Activated T-helper 9 cell treated with anti-CD3 and anti-CD28 coated beads, Interleukin-2, amount 50 U/mL, for 16 hours (primary cell): ENCODE results near the gene APBA2.

ENCODE experiments used
- DNase-seq: peaks from one replicate; pipeline ENCODE4 v3.0.0-alpha.2; 2020; ENCODE audit warnings: low read depth

APBA2 gene

DNA sequence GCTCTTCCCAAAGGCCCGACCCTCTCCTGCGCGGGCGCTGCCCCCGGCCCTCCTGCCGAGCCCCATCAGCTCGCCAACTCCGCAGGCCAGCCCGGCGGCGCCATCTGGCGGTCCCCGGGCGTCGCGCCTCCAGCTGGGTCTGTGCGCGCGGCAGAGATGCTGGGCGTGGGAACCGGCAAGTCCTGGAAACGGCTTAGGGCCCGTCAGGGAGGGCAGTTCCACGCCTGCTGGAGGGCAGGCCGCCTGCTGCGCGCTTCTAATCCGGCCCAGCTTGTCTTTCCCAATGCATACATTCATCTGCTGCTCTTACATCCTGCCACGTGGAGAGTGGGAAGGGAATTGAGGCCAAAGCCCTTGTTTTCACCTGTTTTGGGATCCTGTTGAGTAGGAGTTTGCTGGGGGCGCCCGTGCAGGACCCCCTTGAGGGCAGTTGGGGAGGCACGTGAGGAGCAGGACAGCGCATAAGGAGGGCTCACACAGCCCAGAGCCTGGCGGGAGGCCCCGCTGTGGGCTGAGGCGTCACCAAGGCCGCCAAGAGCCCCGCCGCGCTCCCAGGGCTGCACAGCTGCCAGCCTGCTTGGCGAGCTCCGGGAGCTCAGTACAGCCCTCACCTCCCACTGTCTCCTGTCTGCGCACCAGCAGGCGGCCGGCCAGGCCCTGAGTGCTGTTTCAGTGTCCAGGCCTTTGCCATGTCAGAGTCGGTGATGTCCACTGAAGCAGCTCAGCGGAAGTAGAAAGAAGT is 218.2 kb downstream of the APBA2 start:
- DNase-seq: peak; percentile 37

DNA sequence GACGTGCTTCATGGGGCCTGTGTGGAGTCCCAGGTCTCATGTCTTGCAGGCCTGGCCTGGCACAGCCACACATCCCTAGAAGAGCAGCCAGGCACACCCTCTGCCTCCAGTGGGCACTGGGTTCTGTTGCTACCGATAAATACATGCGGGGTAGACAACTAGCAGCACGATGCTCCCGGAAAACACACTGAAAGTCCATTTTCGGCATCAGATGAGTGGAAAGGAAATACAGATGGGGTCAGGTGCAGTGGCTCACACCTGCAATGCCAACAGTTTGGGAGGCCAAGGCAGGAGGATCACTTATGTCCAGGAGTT is 218.7 kb downstream of the APBA2 start:
- DNase-seq: no peak

DNA sequence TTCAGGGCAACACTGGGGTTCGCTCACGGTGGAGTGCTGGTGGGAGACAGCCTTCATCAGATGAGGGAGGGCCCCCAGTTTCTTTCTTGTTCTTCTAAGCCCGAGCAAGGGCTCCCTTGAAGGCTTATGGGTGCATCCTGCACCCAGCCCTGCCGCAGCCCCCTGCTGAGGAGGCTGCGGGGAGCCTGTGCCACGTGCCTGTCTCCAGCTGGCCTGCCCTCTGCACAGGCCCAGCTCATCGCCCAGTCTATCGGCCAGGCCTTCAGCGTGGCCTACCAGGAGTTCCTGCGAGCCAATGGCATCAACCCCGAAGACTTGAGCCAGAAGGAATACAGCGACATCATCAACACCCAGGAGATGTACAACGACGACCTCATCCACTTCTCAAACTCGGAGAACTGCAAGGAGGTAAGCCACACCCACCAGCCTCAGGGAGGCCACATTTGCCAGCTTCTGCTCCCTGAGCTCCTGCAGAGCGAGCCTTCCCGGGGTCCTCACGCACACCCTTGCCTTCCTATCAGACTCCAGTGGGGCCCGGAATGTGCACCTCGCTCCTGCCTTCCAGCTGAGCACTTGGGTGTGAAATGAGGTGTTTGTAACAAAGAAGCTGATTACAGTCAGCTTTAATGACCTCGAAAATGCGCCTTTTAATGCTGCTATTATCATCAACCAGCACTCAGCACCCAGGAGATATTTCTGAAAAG is 219.5 kb downstream of the APBA2 start:
- no peak for DNase-seq

DNA sequence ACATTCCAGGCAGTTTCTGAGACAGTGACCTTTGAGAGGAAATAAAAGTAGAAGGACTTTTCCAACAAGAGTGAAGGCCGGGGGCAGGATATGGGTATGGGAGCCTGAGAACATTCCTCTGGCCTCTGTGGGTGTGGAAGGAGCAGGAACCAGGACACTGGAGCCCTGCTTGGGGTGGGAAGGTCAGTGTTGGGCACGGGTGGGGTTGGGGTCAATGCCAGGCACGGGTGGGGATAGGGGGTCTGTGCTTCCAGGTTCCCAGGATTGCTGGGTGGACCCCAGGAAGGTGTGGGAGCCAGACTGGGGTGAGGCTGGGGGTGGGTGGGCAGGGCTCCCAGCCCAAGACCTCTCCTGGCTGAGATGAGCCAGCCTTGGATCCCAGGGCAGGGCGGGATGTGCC is 220.3 kb downstream of the APBA2 start:
- no peak for DNase-seq

DNA sequence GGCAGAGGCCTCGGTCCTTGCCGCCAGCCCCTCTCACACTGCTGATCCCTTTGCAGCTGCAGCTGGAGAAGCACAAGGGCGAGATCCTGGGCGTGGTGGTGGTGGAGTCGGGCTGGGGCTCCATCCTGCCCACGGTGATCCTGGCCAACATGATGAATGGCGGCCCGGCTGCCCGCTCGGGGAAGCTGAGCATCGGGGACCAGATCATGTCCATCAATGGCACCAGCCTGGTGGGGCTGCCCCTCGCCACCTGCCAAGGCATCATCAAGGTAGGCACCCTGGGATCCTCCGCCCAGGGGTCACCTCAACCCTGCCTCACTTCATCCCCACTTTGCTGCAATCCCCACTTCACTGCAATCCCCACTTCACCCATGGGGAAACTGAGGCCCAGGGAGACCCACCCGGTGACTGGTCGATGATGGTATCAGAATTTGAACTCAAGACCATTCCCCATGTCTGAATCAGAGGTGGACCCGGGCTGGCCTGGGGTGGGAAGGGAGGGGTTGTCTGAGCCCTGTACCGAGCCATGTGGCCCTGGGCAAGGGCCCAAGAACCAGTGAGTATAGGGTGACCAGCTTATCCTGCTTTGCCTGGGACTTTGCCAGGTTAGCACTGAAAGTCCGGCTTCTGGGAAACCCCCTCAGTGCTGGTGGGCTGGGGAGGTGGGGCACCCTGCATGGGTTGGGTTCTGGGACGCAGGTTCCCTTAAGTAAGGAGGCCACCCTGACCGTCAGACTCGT is 220.9 kb downstream of the APBA2 start:
- no peak for DNase-seq

DNA sequence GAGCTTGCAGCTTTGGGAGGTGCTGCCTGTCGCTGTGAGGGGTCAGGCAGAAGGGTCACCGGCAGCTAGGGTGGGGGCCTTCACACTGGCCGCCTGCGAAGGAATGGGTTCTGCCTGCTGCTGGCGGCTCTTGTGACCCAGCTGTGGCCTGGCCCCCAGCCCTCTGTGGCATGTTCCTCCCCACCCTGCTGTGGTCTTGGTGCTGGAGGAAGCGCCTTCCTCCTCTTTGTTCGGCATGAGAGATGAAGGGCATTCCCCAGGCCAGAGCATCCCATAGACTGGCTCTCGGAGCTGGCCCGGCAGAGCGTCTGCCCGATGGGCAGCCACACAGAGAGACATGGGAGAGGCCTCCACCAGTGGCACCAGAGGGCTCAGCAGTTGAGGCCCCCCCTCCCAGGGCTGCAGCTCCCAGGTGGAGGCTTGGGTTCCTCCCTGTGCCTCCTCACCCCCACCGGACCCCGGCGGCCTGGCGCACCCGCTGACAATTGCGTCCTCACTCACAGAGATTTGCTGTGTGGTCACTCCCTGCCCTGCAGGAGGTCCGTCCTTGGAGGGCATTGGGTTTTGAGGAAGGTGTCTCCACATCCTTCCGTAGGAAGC is 221.6 kb downstream of the APBA2 start:
- no peak for DNase-seq

DNA sequence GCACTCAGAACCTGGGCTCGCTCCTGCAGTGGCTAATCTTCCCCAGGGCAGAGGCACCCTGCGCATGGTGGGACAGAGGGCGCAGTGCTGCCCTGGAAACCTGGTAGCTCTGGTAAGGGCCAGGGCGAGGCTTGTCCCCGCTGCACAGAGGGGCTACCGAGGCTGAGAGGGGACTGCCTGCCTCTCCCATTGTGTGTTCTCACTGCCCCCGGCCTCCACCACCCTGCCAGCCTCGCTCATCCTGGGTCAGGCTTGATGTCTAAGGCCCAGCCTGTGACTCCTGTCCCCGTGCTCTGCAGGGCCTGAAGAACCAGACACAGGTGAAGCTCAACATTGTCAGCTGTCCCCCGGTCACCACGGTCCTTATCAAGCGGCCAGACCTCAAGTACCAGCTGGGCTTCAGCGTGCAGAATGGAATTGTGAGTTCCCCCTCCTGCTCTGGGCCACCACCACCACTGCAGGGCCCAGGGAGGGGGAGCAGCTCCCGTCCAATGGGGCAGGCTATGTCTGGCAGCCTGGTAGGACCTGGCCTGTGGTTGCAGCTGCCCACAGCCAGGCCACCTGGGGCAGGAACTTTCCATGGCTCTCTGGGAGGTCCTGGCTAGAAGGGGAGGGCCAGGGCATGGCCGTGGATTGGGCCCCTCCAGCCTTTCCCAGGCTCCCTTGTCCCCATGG is 222.3 kb downstream of the APBA2 start:
- DNase-seq: no peak

DNA sequence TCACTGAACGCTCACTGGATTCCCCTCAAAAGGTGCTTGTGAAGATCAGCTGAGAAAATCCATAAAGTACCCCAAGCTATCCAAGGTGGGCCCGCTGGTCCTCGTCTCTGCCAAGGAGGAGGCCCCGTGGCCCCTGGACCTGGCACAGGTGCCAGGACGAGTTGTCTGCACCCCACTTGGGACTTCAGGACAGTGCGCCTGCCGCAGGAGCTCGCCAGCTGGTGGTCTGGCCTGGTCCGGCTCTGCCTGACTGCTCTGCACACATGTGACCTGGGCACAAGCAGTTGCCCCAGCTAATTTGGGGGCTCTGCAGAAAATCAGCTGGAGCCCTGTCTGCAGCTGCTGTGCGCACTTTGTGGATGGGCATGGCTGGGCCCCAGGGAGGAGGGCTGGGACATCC is 224.0 kb downstream of the APBA2 start:
- DNase-seq: no peak

DNA sequence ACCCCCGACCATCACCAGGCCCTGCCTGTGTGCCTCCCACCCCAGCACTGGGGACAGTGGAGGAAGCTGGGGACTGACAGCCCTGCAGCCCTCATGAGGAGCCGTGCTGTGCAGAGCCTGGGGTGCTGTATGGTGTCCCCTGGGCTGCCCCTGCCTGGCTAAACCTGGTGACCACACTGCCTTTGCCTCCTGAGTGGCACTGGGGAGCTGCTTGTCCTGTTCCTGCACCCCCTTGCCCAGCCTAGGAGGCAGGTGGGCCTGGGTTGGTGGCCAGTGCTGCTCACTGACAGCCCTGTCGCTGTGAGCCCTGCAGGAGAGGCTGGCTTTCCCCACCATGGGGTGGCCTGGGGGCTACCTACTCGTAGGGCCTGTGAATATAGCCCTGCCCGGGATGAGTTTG is 224.4 kb downstream of the APBA2 start:
- no peak for DNase-seq

DNA sequence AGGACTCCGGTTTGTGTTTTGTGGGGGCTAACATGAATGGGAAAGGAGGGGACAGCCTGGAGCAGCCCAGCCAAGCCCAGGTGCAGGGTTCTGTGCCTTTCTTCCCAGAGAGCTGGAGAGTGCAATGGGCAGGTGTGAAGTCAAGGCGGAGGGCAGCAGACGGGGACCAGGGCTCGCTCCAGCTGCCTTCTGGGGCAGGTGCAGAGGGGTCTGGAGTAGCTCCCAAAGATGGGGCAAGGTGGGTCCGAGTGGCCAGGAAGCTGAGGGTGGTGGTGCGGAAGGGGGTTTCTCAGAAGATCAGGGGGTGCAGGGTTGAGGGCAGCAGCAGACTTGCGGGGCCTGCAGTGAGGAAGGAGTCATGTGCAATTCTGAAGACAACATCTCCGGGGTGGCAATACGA is 225.0 kb downstream of the APBA2 start:
- DNase-seq: no peak

DNA sequence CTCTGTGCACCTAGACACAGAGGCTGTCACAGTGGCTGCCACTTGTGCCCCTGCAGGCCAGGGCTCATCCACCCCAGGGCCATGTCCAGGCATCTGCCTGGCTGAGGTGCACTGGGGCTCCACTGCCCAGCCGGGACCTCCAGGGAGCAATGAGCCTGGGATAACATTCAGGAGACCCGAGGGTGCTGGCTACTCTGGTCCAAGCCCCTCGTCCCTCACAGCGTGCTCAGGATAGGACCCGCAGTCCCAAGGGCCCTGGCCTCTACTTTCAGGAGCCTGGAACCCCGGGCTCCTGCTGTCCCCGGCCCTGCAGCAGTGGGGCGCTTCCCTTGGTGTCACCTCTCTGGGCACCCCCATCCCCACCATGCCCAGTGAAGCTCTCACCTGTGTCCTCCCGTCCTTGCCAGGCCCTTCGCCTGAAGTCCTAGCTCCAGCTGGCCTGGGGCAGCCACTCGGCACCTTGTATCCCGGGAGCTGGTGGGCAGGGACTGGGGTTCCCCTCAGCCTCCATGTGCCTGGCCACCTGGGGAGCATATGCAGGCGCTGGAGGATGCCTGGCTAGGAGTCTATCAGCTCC is 226.0 kb downstream of the APBA2 start:
- no peak for DNase-seq

DNA sequence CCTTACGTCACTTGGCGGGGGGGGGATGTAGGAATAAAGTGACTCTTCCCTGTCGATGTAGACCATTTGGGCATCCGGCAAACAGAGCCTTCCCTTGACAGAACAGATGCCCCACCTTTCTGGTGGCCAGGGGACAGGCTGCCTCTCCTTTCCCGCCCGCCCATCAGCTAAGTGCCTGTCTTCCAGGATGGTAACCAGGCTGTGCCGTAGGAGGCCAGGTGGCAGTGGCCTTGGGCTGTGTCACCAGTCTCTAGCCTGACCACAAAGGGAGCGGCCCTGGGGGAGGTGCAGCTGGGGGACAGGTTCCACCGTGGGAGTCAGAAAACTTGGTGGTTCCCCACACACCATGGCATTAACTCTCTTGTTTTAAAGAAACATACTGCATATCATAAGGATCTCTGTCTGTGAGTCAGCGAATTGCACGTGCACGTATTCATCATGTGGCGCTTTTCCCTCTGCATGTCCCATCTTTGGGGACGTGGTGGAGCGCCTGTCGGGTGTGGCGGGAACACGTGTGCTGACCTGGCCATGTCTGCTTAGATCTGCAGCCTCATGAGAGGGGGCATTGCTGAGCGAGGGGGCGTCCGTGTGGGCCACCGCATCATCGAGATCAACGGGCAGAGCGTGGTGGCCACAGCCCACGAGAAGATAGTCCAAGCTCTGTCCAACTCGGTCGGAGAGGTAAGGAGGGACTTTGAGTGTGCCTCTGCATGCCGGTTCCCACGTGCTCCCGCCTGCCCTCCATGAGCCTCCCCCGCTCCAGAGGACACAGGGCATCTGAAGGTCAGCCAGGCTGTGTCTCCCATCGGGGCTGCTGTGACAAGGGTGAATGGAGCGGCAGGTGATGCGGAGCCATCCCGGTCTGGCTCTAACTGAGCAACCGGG is 227.8 kb downstream of the APBA2 start:
- DNase-seq: no peak

DNA sequence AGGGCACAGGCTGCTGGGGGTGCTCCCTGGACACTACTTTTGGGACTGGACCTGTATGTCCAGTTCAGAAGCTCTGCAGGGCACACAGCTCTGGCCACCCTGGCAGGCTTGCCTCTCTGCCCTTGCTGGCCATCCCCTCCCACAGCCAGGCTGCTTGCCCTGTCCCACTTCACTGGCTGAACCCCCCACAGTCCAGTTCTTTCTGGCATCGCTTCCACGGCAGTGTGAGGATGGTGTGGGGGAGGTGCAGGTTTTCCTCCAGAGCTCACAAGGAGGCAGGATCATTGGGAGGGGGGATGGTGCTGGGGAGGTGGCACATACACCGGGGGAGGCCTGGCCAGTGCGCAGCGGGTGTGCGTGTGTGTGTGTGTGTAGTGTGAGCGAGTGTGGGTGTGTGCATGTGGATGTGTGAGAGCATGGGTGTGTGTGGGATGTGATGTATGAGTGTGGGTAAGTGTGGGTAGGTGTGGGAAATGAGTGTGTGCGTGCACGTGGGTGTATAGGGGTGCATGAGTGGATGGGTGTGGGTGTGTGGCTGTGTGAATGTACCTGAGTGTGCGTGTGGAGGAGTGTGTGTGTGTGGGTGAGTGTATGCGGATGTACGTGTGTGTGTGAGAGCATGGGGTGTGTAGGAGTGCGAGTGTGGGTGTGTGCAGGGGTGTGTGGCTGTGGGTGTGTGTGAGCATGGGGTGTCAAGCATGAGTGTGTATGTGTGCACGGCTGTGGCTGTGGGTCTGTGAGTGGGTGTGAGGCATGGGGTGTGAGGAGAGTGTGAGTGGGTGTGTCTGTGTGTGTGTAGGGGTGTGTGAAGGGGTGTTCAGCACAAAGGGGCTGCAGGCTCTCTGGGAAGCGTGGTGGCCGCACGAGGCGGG is 228.7 kb downstream of the APBA2 start:
- DNase-seq: no peak

DNA sequence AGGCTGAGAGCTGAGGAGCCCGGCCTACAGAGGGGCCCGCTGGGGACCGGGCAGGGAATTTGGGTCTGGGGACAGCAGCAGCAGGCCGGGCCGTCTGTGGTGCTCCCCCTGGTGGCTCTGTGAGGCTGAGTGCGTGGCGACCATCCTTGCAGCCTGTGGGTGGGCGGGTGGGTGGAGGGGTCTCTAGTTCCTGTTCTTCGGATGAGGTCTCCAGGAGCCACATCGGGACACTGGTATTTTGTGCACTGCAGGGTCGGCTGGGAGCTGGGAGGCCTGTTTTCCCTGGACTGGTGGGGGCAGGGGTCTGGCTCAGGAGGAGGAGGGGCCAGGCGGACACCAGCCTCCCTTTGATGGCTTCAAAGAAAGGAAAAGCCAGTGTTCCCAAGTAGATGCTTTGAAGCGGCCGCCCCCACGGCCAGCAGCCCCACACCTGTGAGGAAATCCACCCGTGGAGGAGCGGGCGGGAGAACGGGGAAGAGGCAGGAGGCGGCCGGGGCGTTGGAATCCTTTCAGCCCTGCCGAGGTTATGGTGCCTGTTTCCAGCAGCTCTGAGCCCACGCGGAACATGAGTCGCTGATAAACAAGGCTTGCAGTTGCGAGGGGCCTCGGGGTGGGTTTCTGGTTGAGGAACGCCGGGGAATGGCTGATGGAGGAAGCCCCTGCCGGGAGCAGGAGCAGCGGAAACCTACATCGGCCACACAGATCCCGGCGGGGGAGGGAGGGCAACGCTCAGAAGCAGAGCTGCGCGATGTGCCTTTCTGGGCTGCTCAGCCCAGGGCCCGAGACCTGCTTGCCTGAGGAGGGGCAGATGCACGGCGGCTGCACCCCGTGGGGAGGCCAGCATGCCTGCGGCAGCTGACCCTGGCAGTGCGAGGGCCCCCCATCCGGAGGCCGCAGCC is 229.6 kb downstream of the APBA2 start:
- no peak for DNase-seq

DNA sequence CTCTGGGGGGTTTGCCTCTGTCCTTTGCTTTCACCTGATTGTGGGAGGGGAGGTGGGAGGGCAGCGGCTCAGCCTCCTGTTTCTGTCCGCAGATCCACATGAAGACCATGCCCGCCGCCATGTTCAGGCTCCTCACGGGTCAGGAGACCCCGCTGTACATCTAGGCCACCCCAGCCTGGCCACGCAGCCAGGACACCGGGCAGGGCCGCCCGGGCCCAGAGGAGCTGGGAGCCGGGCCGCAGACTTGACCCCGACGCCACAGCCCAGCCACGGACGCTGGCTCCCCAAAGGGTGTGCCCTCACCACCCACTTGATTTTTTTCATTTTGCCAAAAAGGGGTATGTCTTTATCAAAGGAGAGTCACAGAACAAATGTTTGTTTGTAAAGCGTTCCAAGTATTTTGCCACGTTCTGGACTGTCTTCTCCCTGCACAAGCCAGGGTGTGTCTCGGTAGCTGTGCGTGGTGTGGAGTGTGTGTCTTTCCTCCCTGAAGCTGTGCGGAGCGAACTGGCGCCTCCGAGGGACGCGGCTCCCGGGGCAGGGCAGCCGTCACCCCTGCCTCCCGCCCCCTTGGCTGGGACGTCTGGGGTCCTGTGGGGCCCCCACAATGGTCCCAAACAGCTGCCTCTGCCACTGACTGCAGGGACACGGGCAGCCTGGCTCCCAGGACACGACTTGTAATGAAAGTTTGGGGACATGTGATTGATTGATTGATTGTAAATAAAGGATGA is 231.4 kb downstream of the APBA2 start:
- DNase-seq: no peak

DNA sequence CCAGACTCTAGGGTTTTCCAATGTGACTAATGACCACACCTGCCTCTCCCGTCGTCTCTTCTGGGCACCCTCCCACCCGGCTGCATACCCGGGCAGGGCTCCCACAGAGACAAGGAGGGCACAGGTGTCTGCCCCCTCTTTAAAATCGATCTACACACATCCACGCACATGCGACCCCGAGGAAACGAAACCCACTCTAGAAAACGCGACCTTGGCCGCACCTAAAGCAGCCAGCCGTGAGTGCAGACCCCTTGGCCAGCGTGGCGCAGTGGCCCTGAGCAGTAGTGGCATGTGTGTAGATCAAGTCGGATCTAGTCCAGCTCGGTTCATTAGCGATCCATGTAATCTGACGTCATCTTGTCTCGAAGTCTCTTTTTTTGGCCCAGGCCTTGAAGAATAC is 232.0 kb downstream of the APBA2 start:
- DNase-seq: no peak

DNA sequence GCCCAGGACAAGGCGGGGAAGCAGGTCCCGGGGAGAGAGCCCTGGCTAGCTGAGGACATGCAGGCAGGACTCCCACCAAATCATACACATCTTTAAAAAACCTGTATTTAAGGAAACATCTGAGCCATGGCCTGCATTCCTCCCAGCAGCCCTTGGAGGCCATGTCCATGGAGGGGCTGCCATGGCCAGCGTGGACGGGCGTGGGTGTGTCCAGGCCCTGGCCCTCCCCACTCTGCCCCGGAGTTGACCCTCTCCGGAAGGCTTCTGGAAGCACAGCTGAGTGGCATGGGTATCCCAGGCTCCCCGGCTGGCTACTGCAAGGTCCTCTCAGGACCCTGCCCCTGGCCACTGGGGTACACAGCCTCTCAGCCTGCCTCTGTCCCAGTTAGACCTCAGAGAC is 234.1 kb downstream of the APBA2 start:
- no peak for DNase-seq
